ENCODE measurements around the gene DNAH6. TPM values are rescaled to one million over a fixed set of nuclear protein-coding genes. Genes with fewer than 3 reads are reported as not detected.

Gene DNAH6
- total and polyA plus RNA-seq, 2 of the 8 experiments (the other 6 are each of a cell fraction or from before 2014, with no cell fraction given): 0.06 to 0.43 TPM

DNA sequence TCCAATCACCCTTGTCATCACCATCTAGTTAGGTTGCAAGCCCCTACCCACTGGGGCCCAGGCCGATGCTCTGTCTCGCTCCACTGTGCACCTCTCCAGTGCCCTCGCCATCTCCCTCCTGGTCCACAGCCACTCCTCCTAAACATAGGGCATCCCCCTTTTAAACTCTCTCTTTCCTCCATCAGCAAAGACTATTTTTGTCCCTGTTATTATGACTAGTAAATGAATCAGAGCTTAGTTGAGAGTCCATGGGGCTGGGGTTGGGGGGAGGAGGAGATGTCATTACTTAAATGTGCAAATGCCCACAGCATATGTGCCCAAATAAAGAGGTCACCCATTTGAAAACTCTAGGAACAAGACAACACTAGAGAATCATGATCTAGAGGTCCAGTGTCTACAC is 197.1 kb downstream of the DNAH6 start:
- no peak overlapping the region for H4K8ac ChIP-seq (ENCODE audit: extremely low read depth, insufficient read depth, low read length)
- H3K27ac ChIP-seq (ENCODE audit: low read depth, low read length): no peak overlapping the region
- no peaks in the 10 kb centered on the region for H3K4me1 ChIP-seq (replicated peaks in 1 of 4; ENCODE audit: control insufficient read depth in 3 of 4, insufficient read depth in 4 of 4, low read length in 3 of 4)
- H2AFZ ChIP-seq (ENCODE audit: low read length): no peak overlapping the region
- H2BK20ac ChIP-seq (ENCODE audit: low read length): no peak overlapping the region
- ChIA-PET POLR2A (ENCODE audit: partially characterized antibody) (no interaction called here), CTCF (ENCODE audit: partially characterized antibody) (interaction anchor here (1.4 to 1.5 kb wide), 2 partner anchors 31 to 145 kb away, joined by 3 to 4 read pairs; no protein-coding TSS in a partner anchor)
- H3K79me2 ChIP-seq (ENCODE audit: control insufficient read depth in 1 of 2, insufficient read depth in 2 of 2, low read length in 2 of 2): no peaks in the 10 kb centered on the region
- no peaks in the 10 kb centered on the region for H4K20me1 ChIP-seq (replicated peaks in 1 of 2; ENCODE audit: control insufficient read depth in 1 of 2, insufficient read depth in 2 of 2, low read length in 2 of 2)
- H4K91ac ChIP-seq (replicated peaks; ENCODE audit: insufficient read length, low read length): no peak overlapping the region
- no peak overlapping the region for H3K4ac ChIP-seq (replicated peaks; ENCODE audit: insufficient read length, low read depth, low read length)
- H3K56ac ChIP-seq (replicated peaks; ENCODE audit: insufficient read length, low read depth, low read length): no peak overlapping the region
- H3K23me2 ChIP-seq (ENCODE audit: low read depth, low read length): no peaks in the 10 kb centered on the region
- TF ChIP-seq FOSL1 (IDR thresholded peaks at IDR 0.05; ENCODE audit: insufficient read depth, low read depth, low read length) (no peak), BACH1 (IDR thresholded peaks at IDR 0.05; ENCODE audit: low read length) (no peak), TBP (IDR thresholded peaks at IDR 0.05; ENCODE audit: low read depth, low read length) (no peak), KDM4A (IDR thresholded peaks at IDR 0.05; ENCODE audit: low read depth, low read length, severe bottlenecking) (no peak)
- no peak overlapping the region for H4K5ac ChIP-seq (ENCODE audit: insufficient read length, low read depth, low read length)
- H2BK5ac ChIP-seq (ENCODE audit: low read depth, low read length): no peak overlapping the region
- no peak overlapping the region for H3K14ac ChIP-seq (ENCODE audit: insufficient read length)
- H2AK5ac ChIP-seq (ENCODE audit: low read depth, low read length): no peak overlapping the region
- H3K23ac ChIP-seq (ENCODE audit: insufficient read length): no peak overlapping the region
- H3K9me3 ChIP-seq (ENCODE audit: insufficient read depth in 2 of 2, low read depth in 1 of 2, low read length in 1 of 2): no peaks in the 10 kb centered on the region
- WGBS, 2 experiments (ENCODE audit: extremely low coverage in 1 of 2, insufficient coverage in 1 of 2, insufficient read length in 1 of 2, insufficient replicate concordance in 2 of 2, low coverage in 1 of 2, low lambda C conversion rate in 2 of 2, missing lambda C conversion rate in 1 of 2): 84% methylated on average over 3 of the region's 3 CpGs; no CpG with 5 or more reads in 1 of the 2 experiments
- H2BK120ac ChIP-seq (replicated peaks; ENCODE audit: low read depth, low read length): no peak overlapping the region
- H3K4me2 ChIP-seq (ENCODE audit: insufficient read depth in 1 of 2, low read depth in 2 of 2, low read length in 2 of 2): no peak overlapping the region
- DNase-seq (ENCODE audit: low read depth in 1 of 2, low spot score in 2 of 2): no peak
- no peak overlapping the region for H2BK12ac ChIP-seq (ENCODE audit: low read depth, low read length)
- no peaks in the 10 kb centered on the region for H3K79me1 ChIP-seq (ENCODE audit: low read depth, low read length)
- no peak overlapping the region for H3K4me3 ChIP-seq (ENCODE audit: extremely low read depth in 1 of 4, insufficient read depth in 2 of 4, low read depth in 3 of 4, low read length in 4 of 4)
- H3K9ac ChIP-seq (replicated peaks in 1 of 4; ENCODE audit: extremely low read depth in 1 of 4, low read depth in 3 of 4, low read length in 3 of 4): no peak overlapping the region
- no peak for FAIRE-seq
- H3K18ac ChIP-seq (ENCODE audit: extremely low read depth, low read length): no peak overlapping the region
- no peaks in the 10 kb centered on the region for H3K36me3 ChIP-seq (ENCODE audit: control insufficient read depth in 2 of 4, insufficient read depth in 4 of 4, low read length in 3 of 4)
- H3K27me3 ChIP-seq (replicated peaks in 1 of 4; ENCODE audit: control insufficient read depth in 3 of 4, extremely low read depth in 1 of 4, insufficient read depth in 3 of 4, low read length in 3 of 4): no peaks in the 10 kb centered on the region; a peak in 1 of 7 replicates
- H2BK15ac ChIP-seq (ENCODE audit: low read length): no peak overlapping the region
